ENCODE measurements around the gene CCDC178.

GRCh38 chr18:32911660-32912284 is 528.7 kb downstream of the CCDC178 start:
- TF ChIP-seq RAD21 (IDR thresholded peaks at IDR 0.05; ENCODE audit: low read depth) (no peak), ATF3 (IDR thresholded peaks at IDR 0.05) (no peak), CTCF (IDR thresholded peaks at IDR 0.05 in 2 of 3, conservative IDR thresholded peaks at IDR 0.05 in 1 of 3; ENCODE audit: borderline replicate concordance in 1 of 3, insufficient read depth in 1 of 3, low read depth in 2 of 3, low read length in 2 of 3) (no peak), POLR2AphosphoS5 (IDR thresholded peaks at IDR 0.05; ENCODE audit: low read depth, low read length) (no peak), POLR2A (IDR thresholded peaks at IDR 0.05; ENCODE audit: borderline replicate concordance, extremely low read depth, insufficient read depth, insufficient read length) (no peak), SIN3A (IDR thresholded peaks at IDR 0.05; ENCODE audit: low read depth) (no peak), YY1 (IDR thresholded peaks at IDR 0.05; ENCODE audit: extremely low read depth, insufficient replicate concordance, low read depth, low read length) (no peak), ZFX (IDR thresholded peaks at IDR 0.05) (no peak), CBX3 (IDR thresholded peaks at IDR 0.05; ENCODE audit: low read depth) (no peak), CEBPB (IDR thresholded peaks at IDR 0.05; ENCODE audit: low read depth) (no peak), EZH2 (IDR thresholded peaks at IDR 0.05) (no peak), ZBTB33 (IDR thresholded peaks at IDR 0.05; ENCODE audit: extremely low read depth, insufficient replicate concordance, low read length) (no peak)

Data from HCT116 (cell line).